ENCODE measurements around the gene PRDX3.

The PRDX3 gene

DNA sequence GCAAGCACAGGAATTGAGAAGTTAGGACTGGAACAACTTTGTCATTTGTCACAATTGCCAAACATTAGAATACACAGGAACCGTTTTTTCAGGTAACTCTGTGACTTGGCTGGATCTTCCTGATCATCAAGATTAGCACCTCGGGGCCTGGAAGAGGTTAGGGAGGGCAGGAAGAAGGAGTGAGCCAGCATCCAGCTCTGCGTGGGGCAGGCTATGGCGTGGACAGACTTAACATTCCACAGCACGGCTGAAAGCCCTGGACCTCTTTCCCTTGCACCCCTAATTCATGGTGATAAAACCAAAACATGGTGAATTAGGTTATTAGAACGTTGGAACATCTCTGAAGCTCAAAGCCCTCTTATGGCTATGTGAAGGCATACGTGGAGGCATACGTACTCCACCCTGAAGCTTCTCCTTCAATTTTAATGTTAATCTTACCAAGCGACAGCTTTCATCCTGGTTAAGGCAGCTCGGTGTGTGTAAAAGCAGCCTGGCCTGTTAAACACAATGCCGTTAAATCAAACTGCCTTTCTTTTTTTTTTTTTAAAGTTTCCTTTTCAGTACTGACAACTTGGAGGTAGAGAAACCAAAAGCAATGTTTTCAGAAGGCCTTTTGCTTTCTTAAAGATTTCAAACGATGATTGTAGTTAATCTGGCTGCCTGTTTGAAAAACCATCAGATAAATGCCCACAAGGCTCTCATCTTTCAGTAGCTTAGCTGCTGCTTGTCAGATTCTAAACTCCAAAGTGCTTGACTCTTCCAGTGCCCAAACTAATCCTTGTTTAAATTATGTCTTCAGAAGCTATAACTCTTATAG lies 33.2 kb upstream of the PRDX3 start:
- Histone ChIP-seq H3K4me2 (ENCODE audit: low read length, poor library complexity, severe bottlenecking) (peak overlapping the region; percentile 8), H3K14ac (ENCODE audit: low read length in 2 of 2) (no peak overlapping the region), H2AFZ (ENCODE audit: low read depth, low read length) (no peak overlapping the region), H2BK120ac (ENCODE audit: low read depth, low read length) (peak overlapping the region; percentile 45), H2BK12ac (ENCODE audit: low read length in 2 of 2) (peak overlapping the region in 1 of 2 experiments; percentile 26), H3K4me1 (ENCODE audit: control insufficient read depth, insufficient read depth, low read depth, low read length) (peaks cover 4% of the 10 kb centered on the region), H4K91ac (ENCODE audit: low read length) (peak overlapping the region; percentile 73), H3K4ac (ENCODE audit: low read depth in 1 of 2, low read length in 2 of 2) (peak overlapping the region; percentile 1 to 24), H3K9ac (ENCODE audit: low read length) (peak overlapping the region; percentile 88), H3K36me3 (ENCODE audit: control insufficient read depth in 1 of 2, insufficient read depth in 2 of 2, low read depth in 1 of 2, low read length in 2 of 2) (peaks cover 0 to 2% of the 10 kb centered on the region in 2 experiments), H4K8ac (ENCODE audit: low read length) (peak overlapping the region; percentile 59), H3K27me3 (ENCODE audit: control insufficient read depth in 1 of 2, insufficient read depth in 1 of 2, low read length in 2 of 2) (no peaks in the 10 kb centered on the region), H2AK5ac (ENCODE audit: low read length, severe bottlenecking) (no peak overlapping the region), H2BK15ac (ENCODE audit: low read depth, poor library complexity, severe bottlenecking) (no peak overlapping the region), H3K4me3 (ENCODE audit: insufficient read depth in 1 of 2, low read depth in 1 of 2, low read length in 2 of 2) (peak overlapping the region in 1 of 2 experiments; percentile 45), H3K27ac (ENCODE audit: low read length, poor library complexity, severe bottlenecking) (peak overlapping the region; percentile 27), H3K23ac (ENCODE audit: low read length in 2 of 2) (no peak overlapping the region), H3K79me1 (replicated peaks; ENCODE audit: low read length, poor library complexity, severe bottlenecking) (peaks cover 15% of the 10 kb centered on the region), H3K9me3 (ENCODE audit: control insufficient read depth, low read length) (no peaks in the 10 kb centered on the region), H2BK5ac (ENCODE audit: low read depth, low read length, poor library complexity, severe bottlenecking) (no peak overlapping the region), H3K18ac (ENCODE audit: low read depth in 1 of 2, low read length in 2 of 2) (peak overlapping the region; percentile 25 to 82)
- WGBS, result 11% methylated on average over 8 of the region's 12 CpGs
- DNase-seq, result peak; percentile 62

GRCh38 chr10:119211176-119211575 lies 32.6 kb upstream of the PRDX3 start:
- no peak overlapping the region for H2AFZ ChIP-seq (ENCODE audit: low read depth, low read length)
- H3K27ac ChIP-seq (ENCODE audit: low read length, poor library complexity, severe bottlenecking), result peak overlapping the region; percentile 27
- H3K79me1 ChIP-seq (replicated peaks; ENCODE audit: low read length, poor library complexity, severe bottlenecking), result peaks cover 14% of the 10 kb centered on the region
- peak overlapping the region in 1 of 2 experiments; percentile 1 for H3K4ac ChIP-seq (ENCODE audit: low read depth in 1 of 2, low read length in 2 of 2)
- H3K9me3 ChIP-seq (ENCODE audit: control insufficient read depth, low read length), result no peaks in the 10 kb centered on the region
- H3K4me1 ChIP-seq (ENCODE audit: control insufficient read depth, insufficient read depth, low read depth, low read length), result peaks cover 6% of the 10 kb centered on the region
- peak overlapping the region; percentile 88 for H3K9ac ChIP-seq (ENCODE audit: low read length)
- H3K14ac ChIP-seq (ENCODE audit: low read length in 2 of 2), result no peak overlapping the region
- no peak overlapping the region for H3K18ac ChIP-seq (ENCODE audit: low read depth in 1 of 2, low read length in 2 of 2)
- no peak overlapping the region for H2AK5ac ChIP-seq (ENCODE audit: low read length, severe bottlenecking)
- H2BK5ac ChIP-seq (ENCODE audit: low read depth, low read length, poor library complexity, severe bottlenecking), result no peak overlapping the region
- H3K4me3 ChIP-seq (ENCODE audit: insufficient read depth in 1 of 2, low read depth in 1 of 2, low read length in 2 of 2), result peak overlapping the region in 1 of 2 experiments; percentile 45
- H4K91ac ChIP-seq (ENCODE audit: low read length), result no peak overlapping the region
- no peak overlapping the region for H3K4me2 ChIP-seq (ENCODE audit: low read length, poor library complexity, severe bottlenecking)
- H2BK12ac ChIP-seq (ENCODE audit: low read length in 2 of 2), result no peak overlapping the region
- peaks cover 0 to 2% of the 10 kb centered on the region in 2 experiments for H3K36me3 ChIP-seq (ENCODE audit: control insufficient read depth in 1 of 2, insufficient read depth in 2 of 2, low read depth in 1 of 2, low read length in 2 of 2)
- WGBS, result 39% methylated on average over 3 of the region's 3 CpGs
- H2BK15ac ChIP-seq (ENCODE audit: low read depth, poor library complexity, severe bottlenecking), result no peak overlapping the region
- H3K23ac ChIP-seq (ENCODE audit: low read length in 2 of 2), result no peak overlapping the region
- H3K27me3 ChIP-seq (ENCODE audit: control insufficient read depth in 1 of 2, insufficient read depth in 1 of 2, low read length in 2 of 2), result no peaks in the 10 kb centered on the region
- DNase-seq, result peak; percentile 83
- no peak overlapping the region for H4K8ac ChIP-seq (ENCODE audit: low read length)
- H2BK120ac ChIP-seq (ENCODE audit: low read depth, low read length), result peak overlapping the region; percentile 45

DNA sequence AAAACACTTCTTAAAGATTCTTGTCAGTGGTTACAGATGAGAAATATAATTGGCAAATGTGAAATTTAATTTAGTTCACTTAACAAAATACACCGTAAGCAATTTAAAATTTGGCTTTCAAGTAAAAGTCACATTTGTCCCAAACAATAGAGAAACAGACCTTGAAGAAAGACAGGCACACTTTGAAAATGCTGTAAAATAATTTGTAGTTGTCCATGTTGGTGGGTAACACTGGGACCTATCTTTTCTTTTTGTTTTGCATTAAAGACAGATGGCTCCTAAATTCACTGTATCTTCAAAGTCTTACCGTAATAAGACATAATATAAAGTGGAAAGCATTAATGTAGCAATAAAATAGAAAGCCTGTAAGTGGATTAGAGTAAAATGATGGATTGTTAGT lies 32.0 kb upstream of the PRDX3 start:
- Histone ChIP-seq H3K4me2 (ENCODE audit: low read length, poor library complexity, severe bottlenecking) (no peak overlapping the region), H2BK5ac (ENCODE audit: low read depth, low read length, poor library complexity, severe bottlenecking) (no peak overlapping the region), H2AK5ac (ENCODE audit: low read length, severe bottlenecking) (no peak overlapping the region), H3K14ac (ENCODE audit: low read length in 2 of 2) (no peak overlapping the region), H3K4me3 (ENCODE audit: insufficient read depth in 1 of 2, low read depth in 1 of 2, low read length in 2 of 2) (peak overlapping the region in 1 of 2 experiments; percentile 89), H2BK12ac (ENCODE audit: low read length in 2 of 2) (no peak overlapping the region), H3K4me1 (ENCODE audit: control insufficient read depth, insufficient read depth, low read depth, low read length) (peaks cover 8% of the 10 kb centered on the region), H3K23ac (ENCODE audit: low read length in 2 of 2) (no peak overlapping the region), H4K8ac (ENCODE audit: low read length) (no peak overlapping the region), H3K4ac (ENCODE audit: low read depth in 1 of 2, low read length in 2 of 2) (no peak overlapping the region), H2AFZ (ENCODE audit: low read depth, low read length) (no peak overlapping the region), H2BK15ac (ENCODE audit: low read depth, poor library complexity, severe bottlenecking) (no peak overlapping the region), H3K9ac (ENCODE audit: low read length) (peak overlapping the region; percentile 88), H3K9me3 (ENCODE audit: control insufficient read depth, low read length) (no peaks in the 10 kb centered on the region), H4K91ac (ENCODE audit: low read length) (no peak overlapping the region), H3K18ac (ENCODE audit: low read depth in 1 of 2, low read length in 2 of 2) (no peak overlapping the region), H2BK120ac (ENCODE audit: low read depth, low read length) (no peak overlapping the region), H3K79me1 (replicated peaks; ENCODE audit: low read length, poor library complexity, severe bottlenecking) (peaks cover 12% of the 10 kb centered on the region), H3K36me3 (ENCODE audit: control insufficient read depth in 1 of 2, insufficient read depth in 2 of 2, low read depth in 1 of 2, low read length in 2 of 2) (peaks cover 0 to 2% of the 10 kb centered on the region in 2 experiments), H3K27ac (ENCODE audit: low read length, poor library complexity, severe bottlenecking) (no peak overlapping the region), H3K27me3 (ENCODE audit: control insufficient read depth in 1 of 2, insufficient read depth in 1 of 2, low read length in 2 of 2) (no peaks in the 10 kb centered on the region)
- no CpG with 5 or more reads among the region's 2 CpGs for WGBS
- DNase-seq, result no peak

- no peak overlapping the region for H2AFZ ChIP-seq (ENCODE audit: low read depth, low read length)
- H3K36me3 ChIP-seq (ENCODE audit: control insufficient read depth in 1 of 2, insufficient read depth in 2 of 2, low read depth in 1 of 2, low read length in 2 of 2), result peaks cover 0 to 2% of the 10 kb centered on the region in 2 experiments
- peak overlapping the region in 1 of 2 experiments; percentile 8 for H3K18ac ChIP-seq (ENCODE audit: low read depth in 1 of 2, low read length in 2 of 2)
- no peaks in the 10 kb centered on the region for H3K9me3 ChIP-seq (ENCODE audit: control insufficient read depth, low read length)
- H4K91ac ChIP-seq (ENCODE audit: low read length), result no peak overlapping the region
- peak overlapping the region in 1 of 2 experiments; percentile 89 for H3K4me3 ChIP-seq (ENCODE audit: insufficient read depth in 1 of 2, low read depth in 1 of 2, low read length in 2 of 2)
- 11% methylated on average over 4 of the region's 9 CpGs for WGBS
- peak overlapping the region; percentile 17 for H2AK5ac ChIP-seq (ENCODE audit: low read length, severe bottlenecking)
- peak overlapping the region; percentile 100 for H3K4me2 ChIP-seq (ENCODE audit: low read length, poor library complexity, severe bottlenecking)
- H3K14ac ChIP-seq (ENCODE audit: low read length in 2 of 2), result no peak overlapping the region
- peak overlapping the region; percentile 88 for H3K9ac ChIP-seq (ENCODE audit: low read length)
- H2BK120ac ChIP-seq (ENCODE audit: low read depth, low read length), result peak overlapping the region; percentile 77
- no peak overlapping the region for H2BK5ac ChIP-seq (ENCODE audit: low read depth, low read length, poor library complexity, severe bottlenecking)
- no peak overlapping the region for H4K8ac ChIP-seq (ENCODE audit: low read length)
- no peaks in the 10 kb centered on the region for H3K27me3 ChIP-seq (ENCODE audit: control insufficient read depth in 1 of 2, insufficient read depth in 1 of 2, low read length in 2 of 2)
- no peak overlapping the region for H3K23ac ChIP-seq (ENCODE audit: low read length in 2 of 2)
- peak overlapping the region; percentile 13 to 55 for H3K4ac ChIP-seq (ENCODE audit: low read depth in 1 of 2, low read length in 2 of 2)
- H3K4me1 ChIP-seq (ENCODE audit: control insufficient read depth, insufficient read depth, low read depth, low read length), result peaks cover 8% of the 10 kb centered on the region
- H2BK15ac ChIP-seq (ENCODE audit: low read depth, poor library complexity, severe bottlenecking), result no peak overlapping the region
- peak overlapping the region; percentile 59 for H3K27ac ChIP-seq (ENCODE audit: low read length, poor library complexity, severe bottlenecking)
- peaks cover 12% of the 10 kb centered on the region for H3K79me1 ChIP-seq (replicated peaks; ENCODE audit: low read length, poor library complexity, severe bottlenecking)
- peak; percentile 52 for DNase-seq
- no peak overlapping the region for H2BK12ac ChIP-seq (ENCODE audit: low read length in 2 of 2)
Observed at GRCh38 chr10:119209736-119210355, 31.2 kb upstream of the PRDX3 start.
